GM21367 (cell line): ENCODE results near the gene MST1.

Experiments used
- ATAC-seq: cut with Tn5 transposase; IDR thresholded peaks from one replicate; pipeline ENCODE4 v1.9.1; 2021; ENCODE audit not compliant: unreplicated experiment

MST1 gene

GRCh38 chr3:49718858-49719213 lies 29.6 kb upstream of the MST1 start:
- no peak for ATAC-seq

GRCh38 chr3:49717959-49718857 lies 28.9 kb upstream of the MST1 start:
- ATAC-seq, result no peak

- ATAC-seq, result no peak
These were observed 28.1 kb upstream of the MST1 start for GRCh38 chr3:49717211-49717958.

- ATAC-seq, result no peak
These were observed 27.5 kb upstream of the MST1 start for GRCh38 chr3:49716691-49717210.

- no peak for ATAC-seq
These were observed 26.9 kb upstream of the MST1 start for GRCh38 chr3:49716169-49716568.

GRCh38 chr3:49715611-49716121 lies 26.4 kb upstream of the MST1 start:
- no peak for ATAC-seq

GRCh38 chr3:49714728-49715550 lies 25.7 kb upstream of the MST1 start:
- no peak for ATAC-seq

GRCh38 chr3:49713336-49714105 lies 24.2 kb upstream of the MST1 start:
- no peak for ATAC-seq

- no peak for ATAC-seq
These were observed 23.5 kb upstream of the MST1 start for GRCh38 chr3:49712631-49713317.

GRCh38 chr3:49712166-49712565 lies 22.9 kb upstream of the MST1 start:
- ATAC-seq, result no peak

GRCh38 chr3:49711489-49711888 lies 22.2 kb upstream of the MST1 start:
- no peak for ATAC-seq

- no peak for ATAC-seq
These were observed 20.6 kb upstream of the MST1 start for GRCh38 chr3:49709852-49710251.

- ATAC-seq, result no peak
These were observed 17.8 kb upstream of the MST1 start for GRCh38 chr3:49707113-49707480.

- ATAC-seq, result no peak
These were observed 17.3 kb upstream of the MST1 start for GRCh38 chr3:49706456-49707112.

GRCh38 chr3:49705390-49705960 lies 16.2 kb upstream of the MST1 start:
- no peak for ATAC-seq

- no peak for ATAC-seq
These were observed 15.4 kb upstream of the MST1 start for GRCh38 chr3:49704629-49705028.

- ATAC-seq, result no peak
These were observed 14.7 kb upstream of the MST1 start for GRCh38 chr3:49703956-49704355.

- peak; percentile 48 for ATAC-seq
These were observed 14.2 kb upstream of the MST1 start for GRCh38 chr3:49703443-49703927.

GRCh38 chr3:49702672-49703071 lies 13.4 kb upstream of the MST1 start:
- ATAC-seq, result no peak
